Mucosa of descending colon (tissue), 3 donors: ENCODE measurements around the gene CHAMP1. TPM values are rescaled to one million over a fixed set of nuclear protein-coding genes. Genes with fewer than 3 reads are reported as not detected.
"Not testable (repeated sequence)": the region's sequence is repeated elsewhere in the genome, so short reads cannot be mapped to it uniquely, and the experiment has no call there.

Experiments used
- ATAC-seq: fragments of 200-7000 bp; cut with Tn5 transposase; one replicate; pipeline ENCODE4 v1.9.1; 2020; ENCODE audit warnings: mild to moderate bottlenecking, moderate library complexity
- DNase-seq, 3 donors: peaks; one replicate each; pipeline ENCODE4 v3.0.0-alpha.2; 2020
- H3K36me3 ChIP-seq: fragments of 200-600 bp; one replicate; pipeline ENCODE4 v1.8.0; 2021; ENCODE audit warnings: low read depth, mild to moderate bottlenecking
- H3K4me1 ChIP-seq: fragments of 200-600 bp; one replicate; pipeline ENCODE4 v1.8.0; 2021; ENCODE audit warnings: low read depth, mild to moderate bottlenecking
- H3K4me3 ChIP-seq: fragments of 200-600 bp; one replicate; pipeline ENCODE4 v1.8.0; 2021; ENCODE audit warnings: mild to moderate bottlenecking
- H3K9me3 ChIP-seq: fragments of 200-600 bp; one replicate; pipeline ENCODE4 v1.8.0; 2021; ENCODE audit warnings: mild to moderate bottlenecking
- intact Hi-C, 2 donors: fragments of 100-400 bp; cut with DNase I in 1 of 2; cut with micrococcal nuclease in 1 of 2; formaldehyde crosslinking; loops; one replicate each; pipeline versions ENCODE4 v1.11.0 to v1.11.1; 2022; cut with DNase I, micrococcal nuclease
- microRNA-seq: library from miRNA; unstranded; fragments of <30 nt; microRNA quantifications from one replicate; pipeline ENCODE4, GENCODE V29; 2019
- total RNA-seq, 3 donors: library from RNA; stranded (reverse); fragmentation: NEBNext Ultra II Directional in 2 of 3; extraction: Animal tissue kit (Norgen Biotek cat#: 25700) in 2 of 3; gene quantifications; one replicate each; pipeline versions ENCODE4 v1.2.1 to v1.2.4, GENCODE V29; 2021 to 2023
- TF ChIP-seq, protein P1 (sequence below): fragments of 200-600 bp; IDR thresholded peaks from one replicate; pipeline ENCODE4 v1.8.0; 2022; ENCODE audit warnings: antibody characterized with exemption, mild to moderate bottlenecking
- donor health status: DM: no; HTN: no; CAD: no; lungs with moderate emphysema.
- donor health status: DM: no; HTN: no; CAD: no.
- donor health status: DM: no; HTN: yes; CAD: no.

The CHAMP1 gene
- total RNA-seq, 3 donors from 2014 or later, result 16.1 to 17.8 (median 16.7) TPM

- no peak for DNase-seq
These were observed 24.7 kb downstream of the CHAMP1 start for GRCh38 chr13:114338959-114339358.

GRCh38 chr13:114339857-114340534 is 25.7 kb downstream of the CHAMP1 start:
- Histone ChIP-seq H3K9me3 (no peaks in the 10 kb centered on the region), H3K4me1 (no peaks in the 10 kb centered on the region), H3K36me3 (no peaks in the 10 kb centered on the region), H3K4me3 (no peak overlapping the region)
- TF ChIP-seq, protein P1, sequence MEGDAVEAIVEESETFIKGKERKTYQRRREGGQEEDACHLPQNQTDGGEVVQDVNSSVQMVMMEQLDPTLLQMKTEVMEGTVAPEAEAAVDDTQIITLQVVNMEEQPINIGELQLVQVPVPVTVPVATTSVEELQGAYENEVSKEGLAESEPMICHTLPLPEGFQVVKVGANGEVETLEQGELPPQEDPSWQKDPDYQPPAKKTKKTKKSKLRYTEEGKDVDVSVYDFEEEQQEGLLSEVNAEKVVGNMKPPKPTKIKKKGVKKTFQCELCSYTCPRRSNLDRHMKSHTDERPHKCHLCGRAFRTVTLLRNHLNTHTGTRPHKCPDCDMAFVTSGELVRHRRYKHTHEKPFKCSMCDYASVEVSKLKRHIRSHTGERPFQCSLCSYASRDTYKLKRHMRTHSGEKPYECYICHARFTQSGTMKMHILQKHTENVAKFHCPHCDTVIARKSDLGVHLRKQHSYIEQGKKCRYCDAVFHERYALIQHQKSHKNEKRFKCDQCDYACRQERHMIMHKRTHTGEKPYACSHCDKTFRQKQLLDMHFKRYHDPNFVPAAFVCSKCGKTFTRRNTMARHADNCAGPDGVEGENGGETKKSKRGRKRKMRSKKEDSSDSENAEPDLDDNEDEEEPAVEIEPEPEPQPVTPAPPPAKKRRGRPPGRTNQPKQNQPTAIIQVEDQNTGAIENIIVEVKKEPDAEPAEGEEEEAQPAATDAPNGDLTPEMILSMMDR, result peak; percentile 56
- ATAC-seq (peak; percentile 57), DNase-seq (peak in 2 of 3 donors; percentile 53 to 59)
- intact Hi-C loops, result no loop called here

More at GRCh38 chr13:114338959-114339358, 24.7 kb downstream of the CHAMP1 start:
- Histone ChIP-seq H3K4me3 (no peak overlapping the region), H3K9me3 (no peaks in the 10 kb centered on the region), H3K4me1 (no peaks in the 10 kb centered on the region), H3K36me3 (no peaks in the 10 kb centered on the region)
- TF ChIP-seq, protein P1, result no peak
- ATAC-seq, result no peak
- intact Hi-C loops, result no loop called here

DNA sequence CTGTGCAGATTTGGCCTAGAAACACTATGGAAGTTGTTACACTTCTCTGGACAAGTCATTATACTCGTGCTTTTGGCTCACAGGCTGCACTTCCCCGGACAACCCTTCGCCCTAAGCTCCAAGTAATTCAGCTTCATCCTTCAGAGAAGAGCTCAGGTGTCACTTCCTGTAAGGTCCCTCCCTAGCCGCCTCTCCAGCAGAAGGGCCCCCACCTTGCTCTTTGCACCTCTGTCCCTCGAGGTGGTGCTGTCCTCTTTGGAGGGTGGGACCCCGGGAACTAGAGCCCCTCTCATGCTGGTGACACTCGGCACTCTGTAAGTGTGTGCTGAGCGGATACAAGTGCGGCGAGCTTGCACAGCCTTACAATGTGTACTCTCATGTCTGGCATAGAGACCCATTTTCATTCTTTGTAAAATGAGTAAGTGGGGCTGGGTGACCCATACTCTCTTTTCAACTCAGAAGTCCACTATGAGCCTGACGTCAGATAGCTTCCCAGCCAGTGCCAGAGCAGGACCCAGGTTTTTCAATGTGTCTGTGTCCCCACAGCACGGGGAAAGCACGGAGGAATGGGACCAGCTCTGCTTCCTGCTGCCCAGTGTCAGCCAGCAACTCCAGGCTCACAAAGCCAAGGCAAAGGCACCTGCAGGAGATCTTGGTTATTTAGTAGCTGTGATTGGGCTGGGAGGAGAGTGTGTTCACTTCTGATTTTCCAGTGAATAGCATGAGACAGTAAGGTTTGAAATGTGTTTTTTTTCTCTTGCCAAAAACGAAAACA is 26.9 kb downstream of the CHAMP1 start:
- Histone ChIP-seq H3K4me3 (no peak overlapping the region), H3K4me1 (no peaks in the 10 kb centered on the region), H3K9me3 (no peaks in the 10 kb centered on the region), H3K36me3 (no peaks in the 10 kb centered on the region)
- no peak for DNase-seq
- TF ChIP-seq, protein P1, result no peak
- ATAC-seq, result no peak
- intact Hi-C loops, result no loop called here

DNA sequence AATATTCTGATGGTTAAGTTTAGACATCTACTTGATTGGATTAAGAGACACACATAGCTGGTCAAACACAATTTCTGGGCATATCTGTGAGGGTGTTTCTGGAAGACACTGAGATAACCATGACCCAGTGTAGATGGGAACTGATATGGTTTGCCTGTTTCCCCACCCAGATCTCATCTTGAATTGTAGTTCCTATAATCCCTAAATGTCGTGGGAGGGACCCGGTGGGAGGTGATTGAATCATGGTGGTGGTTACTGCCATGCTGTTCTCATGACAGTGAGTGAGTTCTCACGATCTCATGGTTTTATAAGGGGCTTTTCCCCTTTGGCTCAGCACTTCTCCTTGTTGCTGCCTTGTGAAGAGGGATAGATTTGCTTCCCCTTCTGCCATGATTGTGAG is 33.0 kb downstream of the CHAMP1 start:
- H3K36me3 ChIP-seq, H3K9me3 ChIP-seq, H3K4me3 ChIP-seq, intact Hi-C loops, DNase-seq, H3K4me1 ChIP-seq, ATAC-seq: not testable (repeated sequence)

DNA sequence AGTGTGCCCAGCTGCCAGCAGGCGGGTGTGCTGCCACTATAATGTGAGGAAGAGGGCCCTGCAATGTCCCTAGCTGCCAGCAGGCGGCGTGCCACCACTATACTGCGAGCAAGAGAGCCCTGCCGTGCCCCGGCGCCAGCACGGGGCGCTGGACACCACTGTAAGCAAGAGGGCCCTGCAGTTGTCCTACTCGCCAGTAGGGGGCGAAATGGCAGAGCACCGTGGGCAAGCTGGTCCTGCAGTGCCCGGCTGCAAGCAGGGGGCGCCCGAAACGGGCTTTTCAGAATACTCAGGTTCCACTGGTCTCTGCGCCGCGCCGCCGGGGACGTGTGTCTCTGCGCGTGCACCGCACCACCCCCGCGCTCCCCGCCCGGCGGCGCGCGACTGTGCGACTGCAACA is 38.5 kb downstream of the CHAMP1 start:
- ATAC-seq, result not testable (repeated sequence)
- peak in 1 of 3 donors; percentile 65 for DNase-seq

GRCh38 chr13:114353382-114353781 is 39.1 kb downstream of the CHAMP1 start:
- H3K36me3 ChIP-seq, H3K4me1 ChIP-seq, ATAC-seq, intact Hi-C loops, H3K9me3 ChIP-seq, DNase-seq, H3K4me3 ChIP-seq: not testable (repeated sequence)

More for the DNA sequence above, 38.5 kb downstream of the CHAMP1 start:
- H3K4me3 ChIP-seq, intact Hi-C loops, H3K9me3 ChIP-seq, H3K4me1 ChIP-seq, H3K36me3 ChIP-seq: not testable (repeated sequence)

Small RNAs within 50 kb of the gene (microRNA-seq; reads per million reads assigned to microRNA genes)
- not detected for gene MIR4502

Other genes starting within 250 kb of the CHAMP1 start
- gene RASA3, start 181.9 kb upstream of the CHAMP1 start, total RNA-seq, result 10 to 100 TPM in 1 of 3 donors, 1 to 10 TPM in 2; 7.9 to 19.0 (median 8.4) TPM
- gene CFAP97D2, start 135.2 kb upstream of the CHAMP1 start, total RNA-seq, result not detected
- 10 to 100 TPM; 43.8 to 53.3 (median 50.3) TPM for gene CDC16, start 79.6 kb upstream of the CHAMP1 start, total RNA-seq
- 10 to 100 TPM; 35.6 to 41.6 (median 41.0) TPM for gene UPF3A, start 32.9 kb upstream of the CHAMP1 start, total RNA-seq